OCI-LY3 (cell line): ENCODE measurements around the gene ZBBX.

Source experiments
- H2AFZ ChIP-seq: fragments of 200-600, 300-600 bp; shearing (Covaris generic); 2 replicates; pipeline ENCODE4 v1.6.0; 2014; ENCODE audit warnings: antibody characterized with exemption, low read depth, low read length
- H3K27ac ChIP-seq: fragments of 200-600, 300-600 bp; sonication (generic); 2 replicates; pipeline ENCODE4 v1.5.1; 2014; ENCODE audit warnings: mild to moderate bottlenecking, low read length, moderate library complexity, mixed read lengths
- H3K27me3 ChIP-seq: fragments of 200-600, 300-600 bp; sonication (generic); 2 replicates; pipeline ENCODE4 v1.6.1; 2014; ENCODE audit warnings: low read depth, low read length, mixed read lengths
- H3K36me3 ChIP-seq: fragments of 200-600, 300-600 bp; sonication (generic); replicated peaks from 2 replicates; pipeline ENCODE3; 2014; ENCODE audit warnings: low read depth, low read length, mixed read lengths
- H3K4me1 ChIP-seq: fragments of 300-600, 200-600 bp; sonication (generic); 2 replicates; pipeline ENCODE4 v1.6.1; 2014; ENCODE audit warnings: low read length, mixed read lengths
- H3K4me2 ChIP-seq: fragments of 200-600, 300-600 bp; sonication (generic); 2 replicates; pipeline ENCODE4 v1.6.1; 2014; ENCODE audit warnings: low read length, mixed read lengths
- H3K4me3 ChIP-seq: fragments of 300-600, 200-600 bp; sonication (generic); 2 replicates; pipeline ENCODE4 v1.5.1; 2014; ENCODE audit warnings: antibody characterized with exemption, mild to moderate bottlenecking, low read length, moderate library complexity
- H3K79me2 ChIP-seq: fragments of 300-600, 200-600 bp; shearing (Covaris generic); 2 replicates; pipeline ENCODE4 v1.6.1; 2014; ENCODE audit warnings: mild to moderate bottlenecking, low read length, mixed read lengths
- H3K9ac ChIP-seq: fragments of 300-600, 200-600 bp; shearing (Covaris generic); 2 replicates; pipeline ENCODE4 v1.6.0; 2014; ENCODE audit warnings: mild to moderate bottlenecking, low read length, moderate library complexity
- H3K9me3 ChIP-seq: fragments of 200-600, 300-600 bp; shearing (Covaris generic); 2 replicates; pipeline ENCODE4 v1.6.1; 2014; ENCODE audit warnings: low read length, mixed read lengths; ENCODE audit not compliant: insufficient read depth
- H4K20me1 ChIP-seq: fragments of 200-600, 300-600 bp; sonication (generic); 2 replicates; pipeline ENCODE4 v1.6.1; 2016; ENCODE audit warnings: low read length, mixed read lengths; ENCODE audit not compliant: insufficient read depth
- EZH2phosphoT487 ChIP-seq: fragments of 200-600 bp; shearing (Covaris generic); IDR thresholded peaks from 2 replicates; pipeline ENCODE4 v1.6.1; 2018; ENCODE audit warnings: antibody characterized with exemption, mixed run types, low read depth
- TF ChIP-seq, protein P1 (sequence below): fragments of 200-600, 300-600 bp; sonication (generic); IDR thresholded peaks from 2 replicates; pipeline ENCODE4 v1.5.1; 2014; ENCODE audit warnings: antibody characterized with exemption, low read length, low read depth

ZBBX gene

DNA sequence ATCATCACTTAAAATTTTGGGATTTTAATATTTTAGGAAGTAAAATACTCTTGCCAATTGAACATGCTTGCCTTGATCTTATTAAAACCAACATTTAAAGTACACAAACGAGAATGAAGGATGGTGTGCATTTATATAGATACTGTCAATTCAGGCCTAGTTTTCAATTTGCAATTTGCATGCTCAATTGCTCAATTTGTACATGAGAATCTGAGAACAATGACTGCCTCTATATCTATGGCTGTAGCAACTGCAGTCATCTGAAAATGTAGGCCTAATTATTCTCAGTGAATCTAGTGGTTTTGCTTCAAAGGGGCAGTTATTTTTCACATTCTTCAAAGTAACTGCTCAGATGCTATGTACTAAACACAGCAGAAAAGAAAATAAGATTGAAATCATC is 18.8 kb downstream of the ZBBX start:
- H2AFZ ChIP-seq, result no peak overlapping the region
- no peaks in the 10 kb centered on the region for H3K27me3 ChIP-seq
- H3K9ac ChIP-seq, result no peak overlapping the region
- H3K4me2 ChIP-seq, result no peak overlapping the region
- no peaks in the 10 kb centered on the region for H3K9me3 ChIP-seq
- H4K20me1 ChIP-seq, result no peaks in the 10 kb centered on the region
- TF ChIP-seq, protein P1, sequence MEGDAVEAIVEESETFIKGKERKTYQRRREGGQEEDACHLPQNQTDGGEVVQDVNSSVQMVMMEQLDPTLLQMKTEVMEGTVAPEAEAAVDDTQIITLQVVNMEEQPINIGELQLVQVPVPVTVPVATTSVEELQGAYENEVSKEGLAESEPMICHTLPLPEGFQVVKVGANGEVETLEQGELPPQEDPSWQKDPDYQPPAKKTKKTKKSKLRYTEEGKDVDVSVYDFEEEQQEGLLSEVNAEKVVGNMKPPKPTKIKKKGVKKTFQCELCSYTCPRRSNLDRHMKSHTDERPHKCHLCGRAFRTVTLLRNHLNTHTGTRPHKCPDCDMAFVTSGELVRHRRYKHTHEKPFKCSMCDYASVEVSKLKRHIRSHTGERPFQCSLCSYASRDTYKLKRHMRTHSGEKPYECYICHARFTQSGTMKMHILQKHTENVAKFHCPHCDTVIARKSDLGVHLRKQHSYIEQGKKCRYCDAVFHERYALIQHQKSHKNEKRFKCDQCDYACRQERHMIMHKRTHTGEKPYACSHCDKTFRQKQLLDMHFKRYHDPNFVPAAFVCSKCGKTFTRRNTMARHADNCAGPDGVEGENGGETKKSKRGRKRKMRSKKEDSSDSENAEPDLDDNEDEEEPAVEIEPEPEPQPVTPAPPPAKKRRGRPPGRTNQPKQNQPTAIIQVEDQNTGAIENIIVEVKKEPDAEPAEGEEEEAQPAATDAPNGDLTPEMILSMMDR, result no peak
- no peak for TF ChIP-seq EZH2phosphoT487
- H3K4me3 ChIP-seq, result no peak overlapping the region
- no peaks in the 10 kb centered on the region for H3K4me1 ChIP-seq
- H3K36me3 ChIP-seq, result no peaks in the 10 kb centered on the region
- H3K27ac ChIP-seq, result no peak overlapping the region
- no peaks in the 10 kb centered on the region for H3K79me2 ChIP-seq

DNA sequence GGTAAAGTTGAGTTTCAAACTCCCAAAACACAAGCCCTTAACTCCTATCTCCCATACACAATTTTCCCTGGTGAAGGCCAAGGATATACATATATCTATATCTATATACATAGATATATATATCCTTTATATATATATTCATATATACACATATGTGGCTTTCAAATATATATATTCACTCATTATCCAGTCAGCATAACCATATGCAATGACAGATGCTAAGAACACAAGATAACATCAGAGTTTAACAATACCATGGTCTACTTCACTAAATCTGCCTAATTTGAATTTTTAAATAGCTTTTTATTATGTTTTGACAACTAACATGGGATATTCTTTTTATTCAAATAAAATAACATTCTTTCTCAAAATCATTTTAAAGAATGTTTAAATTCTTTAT is 24.7 kb downstream of the ZBBX start:
- H3K9ac ChIP-seq, result no peak overlapping the region
- H4K20me1 ChIP-seq, result no peaks in the 10 kb centered on the region
- H3K4me2 ChIP-seq, result no peak overlapping the region
- no peak overlapping the region for H3K27ac ChIP-seq
- H3K79me2 ChIP-seq, result no peaks in the 10 kb centered on the region
- H2AFZ ChIP-seq, result no peak overlapping the region
- no peaks in the 10 kb centered on the region for H3K27me3 ChIP-seq
- no peaks in the 10 kb centered on the region for H3K36me3 ChIP-seq
- no peak overlapping the region for H3K4me3 ChIP-seq
- H3K9me3 ChIP-seq, result no peaks in the 10 kb centered on the region
- TF ChIP-seq, protein P1, result no peak
- no peak for TF ChIP-seq EZH2phosphoT487
- peaks cover 4% of the 10 kb centered on the region; the same call in 1 of the 2 replicates for H3K4me1 ChIP-seq

DNA sequence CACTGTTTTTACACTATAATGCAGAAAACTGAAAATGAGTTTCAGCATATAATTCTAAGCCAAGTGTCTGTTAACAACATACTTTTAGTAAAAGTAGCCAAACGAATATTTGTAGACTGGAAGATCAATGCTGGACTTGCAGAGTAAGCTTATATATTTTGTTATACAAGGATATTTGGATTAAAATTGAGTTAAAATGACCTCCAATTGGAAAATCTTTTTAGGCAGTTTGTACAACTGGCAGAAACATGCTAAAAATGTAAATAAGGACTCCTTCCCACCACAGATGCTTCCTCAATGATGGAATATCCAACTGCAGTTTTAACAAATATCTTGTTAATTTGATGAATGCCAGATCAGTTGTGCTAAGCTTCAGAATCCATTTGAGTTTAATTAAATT is 25.3 kb downstream of the ZBBX start:
- no peak overlapping the region for H3K9ac ChIP-seq
- H3K4me1 ChIP-seq, result peaks cover 4% of the 10 kb centered on the region; the same call in 1 of the 2 replicates
- no peaks in the 10 kb centered on the region for H3K27me3 ChIP-seq
- no peak overlapping the region for H3K4me2 ChIP-seq
- H3K36me3 ChIP-seq, result no peaks in the 10 kb centered on the region
- no peaks in the 10 kb centered on the region for H3K9me3 ChIP-seq
- no peak overlapping the region for H3K27ac ChIP-seq
- H4K20me1 ChIP-seq, result no peaks in the 10 kb centered on the region
- TF ChIP-seq EZH2phosphoT487, result no peak
- TF ChIP-seq, protein P1, result no peak
- no peak overlapping the region for H2AFZ ChIP-seq
- H3K79me2 ChIP-seq, result no peaks in the 10 kb centered on the region
- H3K4me3 ChIP-seq, result no peak overlapping the region

DNA sequence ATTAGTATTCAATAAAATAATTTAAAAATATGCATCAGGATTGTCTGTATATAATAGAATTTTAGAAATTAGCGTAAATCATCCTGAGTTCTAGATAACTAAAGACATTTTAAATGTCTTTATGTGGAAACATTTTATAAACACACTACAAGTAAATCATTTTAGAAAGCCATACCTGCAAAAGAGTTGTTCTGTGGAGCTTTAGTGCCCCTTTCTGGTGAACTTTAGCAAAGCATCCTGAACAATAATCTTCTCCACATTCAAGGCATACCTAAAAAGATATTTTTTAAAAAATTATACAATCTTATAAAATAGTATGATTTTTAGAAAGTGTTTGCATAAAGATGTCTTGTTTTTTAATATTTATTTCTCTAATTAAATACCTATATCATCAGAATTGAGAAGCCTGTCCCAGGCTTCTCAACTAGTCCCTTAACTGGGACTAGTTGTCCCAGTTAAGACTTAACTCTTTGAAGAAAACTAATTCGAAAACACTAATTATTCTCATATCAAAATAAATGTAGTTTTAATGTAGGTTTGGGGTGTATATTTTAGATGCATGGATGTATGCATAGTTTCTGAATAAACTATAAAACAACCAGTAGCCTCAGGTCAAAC is 29.7 kb downstream of the ZBBX start:
- Histone ChIP-seq H3K9ac (no peak overlapping the region), H3K4me3 (no peak overlapping the region), H4K20me1 (no peaks in the 10 kb centered on the region), H3K27me3 (no peaks in the 10 kb centered on the region), H3K79me2 (no peaks in the 10 kb centered on the region), H3K4me2 (no peak overlapping the region), H3K27ac (no peak overlapping the region), H3K4me1 (peaks cover 4% of the 10 kb centered on the region; the same call in 1 of the 2 replicates), H3K36me3 (no peaks in the 10 kb centered on the region), H3K9me3 (no peaks in the 10 kb centered on the region), H2AFZ (no peak overlapping the region)
- TF ChIP-seq EZH2phosphoT487, result no peak
- TF ChIP-seq, protein P1, result peak; percentile 68
